K562 (cell line): ENCODE measurements around the gene CNNM4. TPM values are rescaled to one million over a fixed set of nuclear protein-coding genes. Genes with fewer than 3 reads are reported as not detected.

Experiments used
- FOSL1 ChIP-seq: fragments of 200-800 bp; sonication (Bioruptor generic); conservative IDR thresholded peaks from 2 replicates; pipeline ENCODE4 v1.6.1; 2016; ENCODE audit warnings: missing genetic modification characterization, missing compliant biosample characterization
- FOXA3 ChIP-seq, 2 experiments: fragments of 450-650 bp in 1 of 2; sonication (generic) in 1 of 2; formaldehyde crosslinking; IDR thresholded peaks in 1 of 2; conservative IDR thresholded peaks in 1 of 2; 2 replicates each; pipeline versions ENCODE4 v1.4.0 to v1.8.0; 2020 to 2022; ENCODE audit warnings: mild to moderate bottlenecking in 2 of 2, missing genetic modification reagents in 1 of 2
- FUS ChIP-seq: fragments of 200-400 bp; formaldehyde crosslinking; optimal IDR thresholded peaks from 2 replicates; pipeline ENCODE3; 2017; ENCODE audit warnings: low read depth, low read length
- GATA2 ChIP-seq: sonication (generic); formaldehyde crosslinking; IDR thresholded peaks from 2 replicates; pipeline ENCODE4 v1.4.0; 2020; ENCODE audit warnings: mild to moderate bottlenecking, missing genetic modification reagents
- HDAC2 ChIP-seq: fragments of 450-650 bp; IDR thresholded peaks from 2 replicates; pipeline ENCODE4 v1.6.1; 2016; ENCODE audit warnings: mild to moderate bottlenecking
- JUND ChIP-seq, 2 experiments: IDR thresholded peaks; 2 replicates in 1 of 2; 3 replicates in 1 of 2; pipeline ENCODE4 v1.6.1; 2011; ENCODE audit warnings: borderline replicate concordance in 2 of 2, low read depth in 2 of 2, low read length in 2 of 2, improper control_type of control experiment in 1 of 2, missing biosample characterization in 1 of 2, missing genetic modification characterization in 1 of 2, missing genetic modification reagents in 1 of 2
- KAT2B ChIP-seq: IDR thresholded peaks from one replicate; pipeline ENCODE4 v1.6.1; 2012; ENCODE audit warnings: low read depth, mild to moderate bottlenecking, control low read depth, inconsistent platforms, low read length, moderate library complexity
- KHSRP ChIP-seq: fragments of 450-650 bp; IDR thresholded peaks from 2 replicates; pipeline ENCODE4 v1.6.1; 2017
- PHF20 ChIP-seq: fragments of 450-650 bp; IDR thresholded peaks from 2 replicates; pipeline ENCODE4 v1.6.1; 2018; ENCODE audit not compliant: partially characterized antibody
- RBM34 ChIP-seq: fragments of 200-400 bp; formaldehyde crosslinking; IDR thresholded peaks from 2 replicates; pipeline ENCODE4 v1.6.1; 2018; ENCODE audit warnings: low read length, borderline replicate concordance; ENCODE audit not compliant: insufficient read depth
- SMAD3 ChIP-seq: fragments of 450-650 bp; formaldehyde crosslinking; conservative IDR thresholded peaks from 2 replicates; pipeline ENCODE4 v1.4.0; 2020; ENCODE audit warnings: mild to moderate bottlenecking
- SMARCA4 ChIP-seq: fragments of 450-650 bp; IDR thresholded peaks from 2 replicates; pipeline ENCODE4 v1.6.1; 2016
- SMARCA5 ChIP-seq: fragments of 450-650 bp; IDR thresholded peaks from 2 replicates; pipeline ENCODE4 v1.6.1; 2016
- THAP12 ChIP-seq: fragments of 250-450 bp; sonication (Bioruptor Pico); IDR thresholded peaks from 2 replicates; pipeline ENCODE4 v1.9.0; 2021; ENCODE audit warnings: mild to moderate bottlenecking, inconsistent platforms
- TRIM24 ChIP-seq, 2 experiments: fragments of 450-650 bp; IDR thresholded peaks; 2 replicates each; pipeline ENCODE4 v1.6.1; 2016
- ZBTB33 ChIP-seq: sonication (generic); formaldehyde crosslinking; IDR thresholded peaks from 2 replicates; pipeline ENCODE4 v1.8.1; 2023; ENCODE audit warnings: mild to moderate bottlenecking, missing genetic modification reagents
- ZNF140 ChIP-seq: fragments of 250-450 bp; sonication (Bioruptor Pico); IDR thresholded peaks from 2 replicates; pipeline ENCODE4 v1.8.0; 2021; ENCODE audit warnings: moderate library complexity, mild to moderate bottlenecking, inconsistent platforms
- ZNF324 ChIP-seq: fragments of 250-450 bp; sonication (Bioruptor Pico); IDR thresholded peaks from 2 replicates; pipeline ENCODE4 v1.4.0; 2020; ENCODE audit warnings: mild to moderate bottlenecking
- polyA plus RNA-seq, 8 experiments: library from polyadenylated mRNA; depleted of rRNA in 4 of 8; stranded (reverse) in 5 of 8; unstranded in 3 of 8; fragments of >200 nt; fragmentation: Nextera tagmentation in 2 of 8; fragmentation: Illumina TruSeq in 1 of 8; extraction: Ambion mirVana in 2 of 8; extraction: Trizol in 1 of 8; gene quantifications; 2 replicates each; pipeline versions ENCODE4 v1.2.1 to v1.2.3, GENCODE V29; 2011 to 2014; ENCODE audit warnings: inconsistent platforms in 1 of 8, missing spikeins in 1 of 8
- total RNA-seq, 7 experiments: library from RNA; depleted of rRNA in 6 of 7; stranded (reverse); fragments of >200 nt in 6 of 7; fragmentation: Illumina TruSeq in 2 of 7; extraction: Trizol in 2 of 7; gene quantifications; 2 replicates each; pipeline versions ENCODE4 v1.2.1 to v1.2.3, GENCODE V29; 2011 to 2021; ENCODE audit warnings: low replicate concordance in 1 of 7
- TF ChIP-seq, protein P1 (sequence below), 3 experiments: IDR thresholded peaks in 2 of 3; conservative IDR thresholded peaks in 1 of 3; 2 replicates each; pipeline ENCODE4 v1.5.1; 2011 to 2012; ENCODE audit warnings: low read length in 3 of 3, mild to moderate bottlenecking in 3 of 3, control low read depth in 2 of 3, improper control_type of control experiment in 1 of 3, inconsistent platforms in 1 of 3, low read depth in 1 of 3, mixed read lengths in 1 of 3, moderate library complexity in 1 of 3; ENCODE audit not compliant: insufficient read depth in 2 of 3
- TF ChIP-seq, protein P2 (sequence below): fragments of 450-650 bp; formaldehyde crosslinking; IDR thresholded peaks from 2 replicates; pipeline ENCODE4 v1.4.0; 2022; ENCODE audit warnings: mild to moderate bottlenecking, moderate library complexity

CNNM4 gene
- total and polyA plus RNA-seq, 9 of the 15 experiments (the other 6 are each of a cell fraction or from before 2014, with no cell fraction given) = 0.96 to 6.3 (median 2.8) TPM

GRCh38 chr2:96819128-96819875 lies 58.6 kb downstream of the CNNM4 start (continued):
- TF ChIP-seq, protein P1, sequence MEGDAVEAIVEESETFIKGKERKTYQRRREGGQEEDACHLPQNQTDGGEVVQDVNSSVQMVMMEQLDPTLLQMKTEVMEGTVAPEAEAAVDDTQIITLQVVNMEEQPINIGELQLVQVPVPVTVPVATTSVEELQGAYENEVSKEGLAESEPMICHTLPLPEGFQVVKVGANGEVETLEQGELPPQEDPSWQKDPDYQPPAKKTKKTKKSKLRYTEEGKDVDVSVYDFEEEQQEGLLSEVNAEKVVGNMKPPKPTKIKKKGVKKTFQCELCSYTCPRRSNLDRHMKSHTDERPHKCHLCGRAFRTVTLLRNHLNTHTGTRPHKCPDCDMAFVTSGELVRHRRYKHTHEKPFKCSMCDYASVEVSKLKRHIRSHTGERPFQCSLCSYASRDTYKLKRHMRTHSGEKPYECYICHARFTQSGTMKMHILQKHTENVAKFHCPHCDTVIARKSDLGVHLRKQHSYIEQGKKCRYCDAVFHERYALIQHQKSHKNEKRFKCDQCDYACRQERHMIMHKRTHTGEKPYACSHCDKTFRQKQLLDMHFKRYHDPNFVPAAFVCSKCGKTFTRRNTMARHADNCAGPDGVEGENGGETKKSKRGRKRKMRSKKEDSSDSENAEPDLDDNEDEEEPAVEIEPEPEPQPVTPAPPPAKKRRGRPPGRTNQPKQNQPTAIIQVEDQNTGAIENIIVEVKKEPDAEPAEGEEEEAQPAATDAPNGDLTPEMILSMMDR (IDR thresholded peaks at IDR 0.05 in 2 of 3, conservative IDR thresholded peaks at IDR 0.05 in 1 of 3; ENCODE audit: insufficient read depth in 2 of 3, low read depth in 1 of 3, low read length in 3 of 3) = 0 out of 6 replicates have a peak, but pooled peaks of 1 of the 3 experiments have one; percentile 12
- TF ChIP-seq ZBTB33 (CRISPR knock-in tag) = no peak
- no peak for TF ChIP-seq SMAD3 (CRISPR knock-in tag)
- TF ChIP-seq KAT2B = no peak
- no peak for TF ChIP-seq RBM34
- TF ChIP-seq HDAC2 = no peak
- TF ChIP-seq GATA2 (CRISPR knock-in tag) = peak; percentile 78
- peak; percentile 70 for TF ChIP-seq SMARCA4
- TF ChIP-seq FOSL1 = no peak
- no peak for TF ChIP-seq FUS
- no peak for TF ChIP-seq TRIM24 (IDR thresholded peaks at IDR 0.05)
- no peak for TF ChIP-seq PHF20
- TF ChIP-seq, protein P2, sequence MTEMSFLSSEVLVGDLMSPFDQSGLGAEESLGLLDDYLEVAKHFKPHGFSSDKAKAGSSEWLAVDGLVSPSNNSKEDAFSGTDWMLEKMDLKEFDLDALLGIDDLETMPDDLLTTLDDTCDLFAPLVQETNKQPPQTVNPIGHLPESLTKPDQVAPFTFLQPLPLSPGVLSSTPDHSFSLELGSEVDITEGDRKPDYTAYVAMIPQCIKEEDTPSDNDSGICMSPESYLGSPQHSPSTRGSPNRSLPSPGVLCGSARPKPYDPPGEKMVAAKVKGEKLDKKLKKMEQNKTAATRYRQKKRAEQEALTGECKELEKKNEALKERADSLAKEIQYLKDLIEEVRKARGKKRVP (CRISPR knock-in tag) = no peak
- no peak for TF ChIP-seq KHSRP
- no peak for TF ChIP-seq ZNF140
- TF ChIP-seq SMARCA5 = no peak
- TF ChIP-seq JUND (IDR thresholded peaks at IDR 0.05; ENCODE audit: borderline replicate concordance, low read depth, low read length) = peak; percentile 33; the same call in 1 of the 2 replicates
- no peak for TF ChIP-seq JUND (tag; IDR thresholded peaks at IDR 0.05; ENCODE audit: borderline replicate concordance, low read depth, low read length)
- no peak for TF ChIP-seq THAP12 (CRISPR knock-in tag)
- TF ChIP-seq ZNF324 (CRISPR knock-in tag) = no peak
- peak; percentile 83 to 93 for TF ChIP-seq FOXA3 (CRISPR knock-in tag; conservative IDR thresholded peaks at IDR 0.05 in 1 of 2, IDR thresholded peaks at IDR 0.05 in 1 of 2)
